HepG2 (cell line): ENCODE data around the gene DCAF8L1. TPM values are rescaled to one million over a fixed set of nuclear protein-coding genes. Genes with fewer than 3 reads are reported as not detected.

ENCODE experiments used
- ATAC-seq: fragments of 200-7000 bp; cut with Tn5 transposase; 3 replicates; pipeline ENCODE4 v1.9.1; 2020; ENCODE audit warnings: mild to moderate bottlenecking, moderate library complexity
- BruUV-seq: library from RNA; stranded (reverse); fragments of 400-500 nt; replicated peaks from 2 replicates; lab custom pipeline; 2021; lab: Mats Ljungman, UMichigan
- CTCF ChIA-PET: fragments of 300-600 bp; formaldehyde crosslinking; extraction: SDS; loops from one replicate; lab custom pipeline; 2021; ENCODE audit warnings: low total read pairs, inconsistent platforms, low intra/inter-chr PET ratio; lab: Yijun Ruan, JAX
- POLR2A ChIA-PET: fragments of 350-600 bp; sonication (Branson Sonifier 250); formaldehyde crosslinking; loops from one replicate; lab custom pipeline; 2020; ENCODE audit warnings: antibody characterized with exemption, inconsistent platforms; lab: Yijun Ruan, JAX
- DNase-seq: peaks from one replicate; pipeline ENCODE4 v3.0.0-alpha.2; 2015; ENCODE audit warnings: low spot score
- FAIRE-seq: peaks from 3 replicates; lab custom pipeline; 2011; peaks lifted over from hg19 to GRCh38; lab: Jason Lieb, UNC
- H2AFZ ChIP-seq: one replicate; pipeline ENCODE4 v1.6.1; 2011; ENCODE audit warnings: low read length, inconsistent platforms
- H3K27ac ChIP-seq: fragments of 300-600 bp; 3 replicates; pipeline ENCODE4 v1.8.0; 2011; ENCODE audit warnings: mixed run types, mild to moderate bottlenecking, mixed read lengths, low read length, inconsistent platforms; ENCODE audit not compliant: insufficient read depth; ENCODE audit errors: extremely low read length
- H3K27me3 ChIP-seq, 2 experiments: fragments of 200-600 bp in 1 of 2; 2 replicates in 1 of 2; 3 replicates in 1 of 2; pipeline versions ENCODE4 v1.6.0 to v1.8.0; 2011; ENCODE audit warnings: low read length in 2 of 2, mild to moderate bottlenecking in 2 of 2, moderate library complexity in 2 of 2, inconsistent platforms in 1 of 2; ENCODE audit not compliant: insufficient read depth in 2 of 2, control insufficient read depth in 1 of 2
- H3K36me3 ChIP-seq, 2 experiments: fragments of 200-600 bp in 1 of 2; replicated peaks in 1 of 2; 2 replicates in 1 of 2; 3 replicates in 1 of 2; pipeline versions ENCODE4 v1.5.1 to v1.8.0; 2011; ENCODE audit warnings: low read length in 2 of 2, inconsistent platforms in 1 of 2; ENCODE audit not compliant: insufficient read depth in 2 of 2, control insufficient read depth in 1 of 2
- H3K4me1 ChIP-seq: 2 replicates; pipeline ENCODE4 v1.5.1; 2012; ENCODE audit warnings: low read length, inconsistent platforms; ENCODE audit not compliant: insufficient read depth
- H3K4me2 ChIP-seq: 2 replicates; pipeline ENCODE4 v1.6.0; 2011; ENCODE audit warnings: low read depth, low read length, inconsistent platforms
- H3K4me3 ChIP-seq, 3 experiments: fragments of 200-600 bp in 1 of 3; sonication (generic), shearing (Covaris generic) in 1 of 3; replicated peaks in 1 of 3; 2 replicates each; pipeline ENCODE4 v1.5.1; 2011 to 2016; ENCODE audit warnings: low read length in 3 of 3, inconsistent platforms in 2 of 3, low read depth in 2 of 3, mild to moderate bottlenecking in 2 of 3, control low read depth in 1 of 3, mixed read lengths in 1 of 3; ENCODE audit not compliant: insufficient read depth in 1 of 3
- H3K79me2 ChIP-seq: one replicate; pipeline ENCODE4 v1.6.1; 2011; ENCODE audit warnings: low read length, inconsistent platforms; ENCODE audit not compliant: insufficient read depth
- H3K9ac ChIP-seq: 2 replicates; pipeline ENCODE4 v1.6.0; 2011; ENCODE audit warnings: mild to moderate bottlenecking, low read depth, low read length, inconsistent platforms; ENCODE audit not compliant: insufficient read depth
- H3K9me3 ChIP-seq: 2 replicates; pipeline ENCODE4 v1.5.1; 2012; ENCODE audit warnings: mild to moderate bottlenecking, low read length
- H4K20me1 ChIP-seq: 2 replicates; pipeline ENCODE4 v1.6.0; 2011; ENCODE audit warnings: inconsistent platforms, mild to moderate bottlenecking, low read length, moderate library complexity; ENCODE audit not compliant: insufficient read depth
- FOXA3 ChIP-seq: IDR thresholded peaks from 2 replicates; pipeline ENCODE4 v1.6.1; 2016; ENCODE audit warnings: missing genetic modification reagents, missing compliant biosample characterization
- KDM6A ChIP-seq: IDR thresholded peaks from 2 replicates; pipeline ENCODE4 v1.6.1; 2016; ENCODE audit warnings: low read depth
- POLR2AphosphoS5 ChIP-seq: IDR thresholded peaks from 2 replicates; pipeline ENCODE4 v1.6.1; 2012; ENCODE audit warnings: low read depth, low read length
- RNF2 ChIP-seq: fragments of 450-650 bp; conservative IDR thresholded peaks from 2 replicates; pipeline ENCODE4 v1.6.1; 2016; ENCODE audit warnings: low read depth
- SP5 ChIP-seq: IDR thresholded peaks from 2 replicates; pipeline ENCODE4 v1.6.1; 2016; ENCODE audit warnings: low read depth, borderline replicate concordance
- TBX2 ChIP-seq: sonication (generic); formaldehyde crosslinking; IDR thresholded peaks from 2 replicates; pipeline ENCODE4 v1.5.0; 2020; ENCODE audit warnings: missing genetic modification reagents, mild to moderate bottlenecking, borderline replicate concordance
- TCF12 ChIP-seq, 2 experiments: fragments of 450-650 bp in 1 of 2; sonication (generic) in 1 of 2; formaldehyde crosslinking in 1 of 2; IDR thresholded peaks; 2 replicates each; pipeline versions ENCODE4 v1.6.1 to v1.8.0; 2017 to 2022; ENCODE audit warnings: antibody characterized with exemption in 1 of 2, mild to moderate bottlenecking in 1 of 2, missing genetic modification reagents in 1 of 2, moderate library complexity in 1 of 2
- ZNF563 ChIP-seq: sonication (generic); formaldehyde crosslinking; IDR thresholded peaks from 2 replicates; pipeline ENCODE4 v1.8.0; 2022; ENCODE audit warnings: mild to moderate bottlenecking, moderate library complexity, missing genetic modification reagents
- WGBS: methylation state at CpG from one replicate; pipeline ENCODE4 v1.1.6; 2017; ENCODE audit warnings: low lambda C conversion rate; 5-methylcytosine and 5-hydroxymethylcytosine counted together
- in situ Hi-C: cut with HindIII; loops from 2 replicates; pipeline ENCODE4 v1.10.0; 2017; ENCODE audit warnings: low pct_unique_long_range_greater_than_20kb; ENCODE audit not compliant: extremely low pct_ligation_motif_present
- intact Hi-C: fragments of 100-400 bp; cut with micrococcal nuclease; formaldehyde crosslinking; loops from one replicate; pipeline ENCODE4 v1.10.0; 2022; ENCODE audit not compliant: unreplicated experiment
- polyA plus RNA-seq, 8 experiments: library from polyadenylated mRNA; depleted of rRNA in 3 of 8; stranded (reverse) in 7 of 8; unstranded in 1 of 8; fragments of >200 nt; fragmentation: Illumina TruSeq in 4 of 8; extraction: Trizol in 4 of 8; gene quantifications; 2 replicates each; pipeline versions ENCODE4 v1.2.1 to v1.2.3, GENCODE V29; 2011 to 2016; ENCODE audit warnings: low read depth in 4 of 8, missing spikeins in 1 of 8, mixed read lengths in 1 of 8; ENCODE audit not compliant: insufficient read depth in 1 of 8
- total RNA-seq, 5 experiments: library from RNA; depleted of rRNA; stranded (reverse); fragments of >200 nt; fragmentation: Illumina TruSeq; extraction: Trizol; gene quantifications; 2 replicates each; pipeline ENCODE4 v1.2.3, GENCODE V29; 2016; ENCODE audit warnings: low read depth in 1 of 5
- TF ChIP-seq, protein P1 (sequence below): sonication (generic); formaldehyde crosslinking; conservative IDR thresholded peaks from 2 replicates; pipeline ENCODE4 v1.8.0; 2022; ENCODE audit warnings: mild to moderate bottlenecking, moderate library complexity, missing genetic modification reagents
- TF ChIP-seq, protein P2 (sequence below): sonication (generic); formaldehyde crosslinking; IDR thresholded peaks from 2 replicates; pipeline ENCODE4 v1.8.0; 2022; ENCODE audit warnings: missing genetic modification reagents, mild to moderate bottlenecking, borderline replicate concordance
- TF ChIP-seq, protein P3 (sequence below): IDR thresholded peaks from 2 replicates; pipeline ENCODE4 v1.6.1; 2016
- TF ChIP-seq, protein P4 (sequence below): sonication (generic); formaldehyde crosslinking; IDR thresholded peaks from 2 replicates; pipeline ENCODE4 v1.4.0; 2020; ENCODE audit warnings: missing genetic modification reagents
- TF ChIP-seq, protein P5 (sequence below): sonication (generic); formaldehyde crosslinking; IDR thresholded peaks from 2 replicates; pipeline ENCODE4 v1.5.1; 2020; ENCODE audit warnings: missing genetic modification reagents, mild to moderate bottlenecking, borderline replicate concordance
- TF ChIP-seq, protein P6 (sequence below): sonication (generic); formaldehyde crosslinking; IDR thresholded peaks from 2 replicates; pipeline ENCODE4 v1.4.0; 2020; ENCODE audit warnings: missing genetic modification reagents; ENCODE audit errors: not compliant biosample characterization

Gene DCAF8L1
- total and polyA plus RNA-seq, 2 of the 13 experiments (the other 11 are each of a cell fraction or from before 2014, with no cell fraction given), result not detected

DNA sequence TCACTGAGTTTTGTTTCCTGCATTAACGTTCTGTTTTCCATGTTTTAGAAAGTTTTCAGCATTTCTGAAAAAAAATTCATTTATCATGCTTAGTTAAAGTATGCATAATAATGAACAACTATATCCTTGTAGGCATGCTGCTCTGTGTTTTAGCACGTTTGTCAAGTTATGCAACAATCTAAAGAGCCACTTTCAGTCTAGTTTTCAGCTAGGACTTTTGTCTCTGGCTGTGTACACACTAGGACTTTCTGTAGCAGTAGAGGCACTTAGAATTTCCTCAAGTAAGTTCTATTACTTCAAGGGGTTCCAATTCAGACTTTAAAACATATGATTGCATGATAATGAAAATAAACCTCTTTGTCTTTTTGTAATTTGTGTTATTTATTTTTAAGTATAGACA lies 12.4 kb downstream of the DCAF8L1 start:
- H3K27ac ChIP-seq, result no peak overlapping the region
- H3K4me2 ChIP-seq, result no peak overlapping the region
- no peaks in the 10 kb centered on the region for H3K27me3 ChIP-seq
- no peak overlapping the region for H2AFZ ChIP-seq
- H3K79me2 ChIP-seq, result no peaks in the 10 kb centered on the region
- H3K36me3 ChIP-seq, result no peaks in the 10 kb centered on the region
- H4K20me1 ChIP-seq, result no peaks in the 10 kb centered on the region
- DNase-seq (no peak), FAIRE-seq (no peak), ATAC-seq (no peak)
- ChIA-PET CTCF (no interaction called here), POLR2A (no interaction called here)
- BruUV-seq, result no TSS peak
- WGBS, result 0% methylated on average over 2 of the region's 2 CpGs
- in situ Hi-C loops (no loop called here), intact Hi-C loops (no loop called here)
- no peaks in the 10 kb centered on the region for H3K4me1 ChIP-seq
- no peak overlapping the region for H3K9ac ChIP-seq
- no peak overlapping the region for H3K4me3 ChIP-seq
- H3K9me3 ChIP-seq, result no peaks in the 10 kb centered on the region
- TF ChIP-seq, protein P1, sequence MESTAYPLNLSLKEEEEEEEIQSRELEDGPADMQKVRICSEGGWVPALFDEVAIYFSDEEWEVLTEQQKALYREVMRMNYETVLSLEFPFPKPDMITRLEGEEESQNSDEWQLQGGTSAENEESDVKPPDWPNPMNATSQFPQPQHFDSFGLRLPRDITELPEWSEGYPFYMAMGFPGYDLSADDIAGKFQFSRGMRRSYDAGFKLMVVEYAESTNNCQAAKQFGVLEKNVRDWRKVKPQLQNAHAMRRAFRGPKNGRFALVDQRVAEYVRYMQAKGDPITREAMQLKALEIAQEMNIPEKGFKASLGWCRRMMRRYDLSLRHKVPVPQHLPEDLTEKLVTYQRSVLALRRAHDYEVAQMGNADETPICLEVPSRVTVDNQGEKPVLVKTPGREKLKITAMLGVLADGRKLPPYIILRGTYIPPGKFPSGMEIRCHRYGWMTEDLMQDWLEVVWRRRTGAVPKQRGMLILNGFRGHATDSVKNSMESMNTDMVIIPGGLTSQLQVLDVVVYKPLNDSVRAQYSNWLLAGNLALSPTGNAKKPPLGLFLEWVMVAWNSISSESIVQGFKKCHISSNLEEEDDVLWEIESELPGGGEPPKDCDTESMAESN (CRISPR knock-in tag), result no peak
- TF ChIP-seq ZNF563 (CRISPR knock-in tag) (no peak), POLR2AphosphoS5 (no peak), RNF2 (no peak), TCF12 (IDR thresholded peaks at IDR 0.05) (no peak), TCF12 (CRISPR knock-in tag; IDR thresholded peaks at IDR 0.05) (no peak), KDM6A (CRISPR knock-in tag) (no peak), TBX2 (CRISPR knock-in tag) (no peak), FOXA3 (no peak), SP5 (CRISPR knock-in tag) (no peak)
- TF ChIP-seq, protein P2, sequence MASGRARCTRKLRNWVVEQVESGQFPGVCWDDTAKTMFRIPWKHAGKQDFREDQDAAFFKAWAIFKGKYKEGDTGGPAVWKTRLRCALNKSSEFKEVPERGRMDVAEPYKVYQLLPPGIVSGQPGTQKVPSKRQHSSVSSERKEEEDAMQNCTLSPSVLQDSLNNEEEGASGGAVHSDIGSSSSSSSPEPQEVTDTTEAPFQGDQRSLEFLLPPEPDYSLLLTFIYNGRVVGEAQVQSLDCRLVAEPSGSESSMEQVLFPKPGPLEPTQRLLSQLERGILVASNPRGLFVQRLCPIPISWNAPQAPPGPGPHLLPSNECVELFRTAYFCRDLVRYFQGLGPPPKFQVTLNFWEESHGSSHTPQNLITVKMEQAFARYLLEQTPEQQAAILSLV (CRISPR knock-in tag), result no peak
- TF ChIP-seq, protein P3, sequence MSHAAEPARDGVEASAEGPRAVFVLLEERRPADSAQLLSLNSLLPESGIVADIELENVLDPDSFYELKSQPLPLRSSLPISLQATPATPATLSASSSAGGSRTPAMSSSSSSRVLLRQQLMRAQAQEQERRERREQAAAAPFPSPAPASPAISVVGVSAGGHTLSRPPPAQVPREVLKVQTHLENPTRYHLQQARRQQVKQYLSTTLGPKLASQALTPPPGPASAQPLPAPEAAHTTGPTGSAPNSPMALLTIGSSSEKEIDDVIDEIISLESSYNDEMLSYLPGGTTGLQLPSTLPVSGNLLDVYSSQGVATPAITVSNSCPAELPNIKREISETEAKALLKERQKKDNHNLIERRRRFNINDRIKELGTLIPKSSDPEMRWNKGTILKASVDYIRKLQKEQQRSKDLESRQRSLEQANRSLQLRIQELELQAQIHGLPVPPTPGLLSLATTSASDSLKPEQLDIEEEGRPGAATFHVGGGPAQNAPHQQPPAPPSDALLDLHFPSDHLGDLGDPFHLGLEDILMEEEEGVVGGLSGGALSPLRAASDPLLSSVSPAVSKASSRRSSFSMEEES (CRISPR knock-in tag), result no peak
- TF ChIP-seq, protein P4, sequence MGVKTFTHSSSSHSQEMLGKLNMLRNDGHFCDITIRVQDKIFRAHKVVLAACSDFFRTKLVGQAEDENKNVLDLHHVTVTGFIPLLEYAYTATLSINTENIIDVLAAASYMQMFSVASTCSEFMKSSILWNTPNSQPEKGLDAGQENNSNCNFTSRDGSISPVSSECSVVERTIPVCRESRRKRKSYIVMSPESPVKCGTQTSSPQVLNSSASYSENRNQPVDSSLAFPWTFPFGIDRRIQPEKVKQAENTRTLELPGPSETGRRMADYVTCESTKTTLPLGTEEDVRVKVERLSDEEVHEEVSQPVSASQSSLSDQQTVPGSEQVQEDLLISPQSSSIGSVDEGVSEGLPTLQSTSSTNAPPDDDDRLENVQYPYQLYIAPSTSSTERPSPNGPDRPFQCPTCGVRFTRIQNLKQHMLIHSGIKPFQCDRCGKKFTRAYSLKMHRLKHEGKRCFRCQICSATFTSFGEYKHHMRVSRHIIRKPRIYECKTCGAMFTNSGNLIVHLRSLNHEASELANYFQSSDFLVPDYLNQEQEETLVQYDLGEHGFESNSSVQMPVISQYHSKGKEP (CRISPR knock-in tag), result no peak
- TF ChIP-seq, protein P5, sequence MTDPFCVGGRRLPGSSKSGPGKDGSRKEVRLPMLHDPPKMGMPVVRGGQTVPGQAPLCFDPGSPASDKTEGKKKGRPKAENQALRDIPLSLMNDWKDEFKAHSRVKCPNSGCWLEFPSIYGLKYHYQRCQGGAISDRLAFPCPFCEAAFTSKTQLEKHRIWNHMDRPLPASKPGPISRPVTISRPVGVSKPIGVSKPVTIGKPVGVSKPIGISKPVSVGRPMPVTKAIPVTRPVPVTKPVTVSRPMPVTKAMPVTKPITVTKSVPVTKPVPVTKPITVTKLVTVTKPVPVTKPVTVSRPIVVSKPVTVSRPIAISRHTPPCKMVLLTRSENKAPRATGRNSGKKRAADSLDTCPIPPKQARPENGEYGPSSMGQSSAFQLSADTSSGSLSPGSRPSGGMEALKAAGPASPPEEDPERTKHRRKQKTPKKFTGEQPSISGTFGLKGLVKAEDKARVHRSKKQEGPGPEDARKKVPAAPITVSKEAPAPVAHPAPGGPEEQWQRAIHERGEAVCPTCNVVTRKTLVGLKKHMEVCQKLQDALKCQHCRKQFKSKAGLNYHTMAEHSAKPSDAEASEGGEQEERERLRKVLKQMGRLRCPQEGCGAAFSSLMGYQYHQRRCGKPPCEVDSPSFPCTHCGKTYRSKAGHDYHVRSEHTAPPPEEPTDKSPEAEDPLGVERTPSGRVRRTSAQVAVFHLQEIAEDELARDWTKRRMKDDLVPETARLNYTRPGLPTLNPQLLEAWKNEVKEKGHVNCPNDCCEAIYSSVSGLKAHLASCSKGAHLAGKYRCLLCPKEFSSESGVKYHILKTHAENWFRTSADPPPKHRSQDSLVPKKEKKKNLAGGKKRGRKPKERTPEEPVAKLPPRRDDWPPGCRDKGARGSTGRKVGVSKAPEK (CRISPR knock-in tag), result no peak
- TF ChIP-seq, protein P6, sequence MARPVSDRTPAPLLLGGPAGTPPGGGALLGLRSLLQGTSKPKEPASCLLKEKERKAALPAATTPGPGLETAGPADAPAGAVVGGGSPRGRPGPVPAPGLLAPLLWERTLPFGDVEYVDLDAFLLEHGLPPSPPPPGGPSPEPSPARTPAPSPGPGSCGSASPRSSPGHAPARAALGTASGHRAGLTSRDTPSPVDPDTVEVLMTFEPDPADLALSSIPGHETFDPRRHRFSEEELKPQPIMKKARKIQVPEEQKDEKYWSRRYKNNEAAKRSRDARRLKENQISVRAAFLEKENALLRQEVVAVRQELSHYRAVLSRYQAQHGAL (CRISPR knock-in tag), result no peak
